ENCODE results near the gene CTAGE9. TPM values are rescaled to one million over a fixed set of nuclear protein-coding genes. Genes with fewer than 3 reads are reported as not detected.
"Not testable (repeated sequence)": the region's sequence is repeated elsewhere in the genome, so short reads cannot be mapped to it uniquely, and the experiment has no call there.

Gene CTAGE9
- polyA plus RNA-seq, 3 donors = not detected

DNA sequence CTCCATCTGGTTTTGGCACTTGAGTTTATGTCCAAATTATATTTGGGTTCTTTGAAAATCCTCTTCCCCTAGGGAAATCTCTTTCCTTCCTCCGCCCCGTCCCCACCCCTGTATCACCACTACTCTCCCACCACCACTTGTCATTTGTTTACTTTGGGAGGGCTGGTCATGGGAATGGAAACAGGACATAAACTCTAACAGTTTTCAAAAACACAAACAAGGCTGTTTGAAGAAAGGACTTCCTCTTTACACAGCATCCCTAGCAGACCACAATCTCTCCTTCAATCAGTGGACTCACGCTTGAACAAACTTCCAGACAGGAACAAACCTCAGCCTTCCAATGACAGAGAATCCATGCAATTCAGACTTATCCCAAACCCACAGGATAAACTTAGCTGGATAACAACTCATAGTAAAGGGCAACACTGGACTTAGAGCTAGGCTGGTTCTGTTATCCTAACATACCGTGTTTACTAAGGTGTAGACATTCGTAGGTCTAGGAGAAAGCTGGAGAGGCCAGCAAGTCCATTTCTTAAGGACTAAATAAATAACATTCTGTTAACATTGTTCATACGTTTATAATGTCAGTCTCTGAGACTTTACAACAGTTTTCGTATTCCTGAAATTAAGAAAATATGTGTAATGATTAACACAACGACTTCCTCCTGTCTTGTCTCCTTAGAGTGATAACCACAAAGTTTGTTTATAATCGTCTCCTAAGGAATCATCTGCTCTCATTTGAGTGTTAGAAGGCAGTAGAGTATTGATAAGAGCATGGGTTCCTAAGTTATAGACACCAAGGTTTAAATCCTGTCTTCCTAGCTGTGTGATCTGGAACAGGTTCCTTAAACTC, 44.1 kb upstream of the CTAGE9 start:
- Histone ChIP-seq H3K9ac (ENCODE audit: insufficient read depth, low read length, poor library complexity, severe bottlenecking) (no peak overlapping the region), H3K27ac (ENCODE audit: low read depth in 1 of 2, low read length in 2 of 2) (no peak overlapping the region), H2AFZ (ENCODE audit: insufficient read depth, low read depth, low read length, poor library complexity, severe bottlenecking) (no peak overlapping the region), H3K36me3 (replicated peaks in 1 of 2; ENCODE audit: control insufficient read depth in 1 of 2, insufficient read depth in 2 of 2, low read length in 2 of 2) (no peaks in the 10 kb centered on the region), H3K4me3 (replicated peaks in 1 of 3; ENCODE audit: low read depth in 2 of 3, low read length in 3 of 3) (no peak overlapping the region), H3K27me3 (ENCODE audit: control insufficient read depth in 2 of 2, insufficient read depth in 2 of 2, low read length in 2 of 2) (no peaks in the 10 kb centered on the region), H4K20me1 (ENCODE audit: insufficient read depth, low read length) (no peaks in the 10 kb centered on the region), H3K79me2 (ENCODE audit: insufficient read depth, low read length) (no peaks in the 10 kb centered on the region), H3K4me2 (replicated peaks; ENCODE audit: extremely low read depth, low read length, poor library complexity, severe bottlenecking) (no peak overlapping the region), H3K9me3 (replicated peaks in 1 of 2; ENCODE audit: control insufficient read depth in 1 of 2, insufficient read depth in 1 of 2, low read length in 2 of 2) (no peaks in the 10 kb centered on the region), H3K4me1 (ENCODE audit: control insufficient read depth in 1 of 2, insufficient read depth in 2 of 2, low read length in 2 of 2) (no peaks in the 10 kb centered on the region)
- Mint-ChIP-seq H3K27me3 (ENCODE audit: low read depth in 3 of 3) (peaks cover 3 to 11% (median 3%) of the 10 kb centered on the region in 3 donors), H3K27ac (no peak overlapping the region), H3K4me1 (no peaks in the 10 kb centered on the region), H3K36me3 (no peaks in the 10 kb centered on the region), H3K9me3 (peaks cover 0 to 6% (median 0%) of the 10 kb centered on the region in 7 donors), H3K4me3 (no peak overlapping the region)
- intact Hi-C loops (cut with micrococcal nuclease) = no loop called here
- TF ChIP-seq CTCF (IDR thresholded peaks at IDR 0.05) = no peak
- WGBS (ENCODE audit: insufficient coverage) = 0% methylated on average over 1 of the region's 9 CpGs
- no peak for DNase-seq

DNA sequence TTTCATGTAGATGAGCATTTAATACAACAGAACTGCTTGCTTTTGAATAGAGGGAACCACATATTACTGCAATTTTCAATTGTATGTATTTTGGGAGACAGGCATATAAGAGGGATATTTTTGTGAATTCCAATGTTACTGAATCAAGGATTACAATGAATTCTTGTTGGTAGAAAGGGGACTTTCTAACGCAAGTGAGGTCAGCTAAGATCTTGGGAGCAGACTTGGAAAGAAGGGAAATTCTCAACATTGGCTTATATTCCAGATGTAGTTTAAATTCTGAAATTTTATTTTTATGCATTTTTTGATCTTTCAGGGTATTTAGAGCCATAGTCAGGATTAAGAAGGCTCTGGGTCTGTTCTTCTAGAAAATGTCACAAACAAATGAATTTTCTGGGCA, 43.3 kb upstream of the CTAGE9 start:
- DNase-seq = no peak
- Mint-ChIP-seq H3K36me3 (no peaks in the 10 kb centered on the region), H3K27ac (no peak overlapping the region), H3K4me1 (no peaks in the 10 kb centered on the region), H3K27me3 (ENCODE audit: low read depth in 3 of 3) (peaks cover 3 to 11% (median 3%) of the 10 kb centered on the region in 3 donors), H3K4me3 (no peak overlapping the region), H3K9me3 (peaks cover 0 to 6% (median 0%) of the 10 kb centered on the region in 7 donors)
- H3K27me3 ChIP-seq (ENCODE audit: control insufficient read depth in 2 of 2, insufficient read depth in 2 of 2, low read length in 2 of 2) = no peaks in the 10 kb centered on the region
- H2AFZ ChIP-seq (ENCODE audit: insufficient read depth, low read depth, low read length, poor library complexity, severe bottlenecking) = no peak overlapping the region
- H4K20me1 ChIP-seq (ENCODE audit: insufficient read depth, low read length) = no peaks in the 10 kb centered on the region
- H3K27ac ChIP-seq (ENCODE audit: low read depth in 1 of 2, low read length in 2 of 2) = no peak overlapping the region
- no peak overlapping the region for H3K4me3 ChIP-seq (replicated peaks in 1 of 3; ENCODE audit: low read depth in 2 of 3, low read length in 3 of 3)
- H3K9me3 ChIP-seq (replicated peaks in 1 of 2; ENCODE audit: control insufficient read depth in 1 of 2, insufficient read depth in 1 of 2, low read length in 2 of 2) = no peaks in the 10 kb centered on the region
- intact Hi-C loops (cut with micrococcal nuclease) = no loop called here
- H3K36me3 ChIP-seq (replicated peaks in 1 of 2; ENCODE audit: control insufficient read depth in 1 of 2, insufficient read depth in 2 of 2, low read length in 2 of 2) = no peaks in the 10 kb centered on the region
- H3K9ac ChIP-seq (ENCODE audit: insufficient read depth, low read length, poor library complexity, severe bottlenecking) = no peak overlapping the region
- H3K4me1 ChIP-seq (ENCODE audit: control insufficient read depth in 1 of 2, insufficient read depth in 2 of 2, low read length in 2 of 2) = no peaks in the 10 kb centered on the region
- no CpG with 5 or more reads among the region's 1 CpG for WGBS (ENCODE audit: insufficient coverage)
- no peaks in the 10 kb centered on the region for H3K79me2 ChIP-seq (ENCODE audit: insufficient read depth, low read length)
- no peak overlapping the region for H3K4me2 ChIP-seq (replicated peaks; ENCODE audit: extremely low read depth, low read length, poor library complexity, severe bottlenecking)
- no peak for TF ChIP-seq CTCF (IDR thresholded peaks at IDR 0.05)

DNA sequence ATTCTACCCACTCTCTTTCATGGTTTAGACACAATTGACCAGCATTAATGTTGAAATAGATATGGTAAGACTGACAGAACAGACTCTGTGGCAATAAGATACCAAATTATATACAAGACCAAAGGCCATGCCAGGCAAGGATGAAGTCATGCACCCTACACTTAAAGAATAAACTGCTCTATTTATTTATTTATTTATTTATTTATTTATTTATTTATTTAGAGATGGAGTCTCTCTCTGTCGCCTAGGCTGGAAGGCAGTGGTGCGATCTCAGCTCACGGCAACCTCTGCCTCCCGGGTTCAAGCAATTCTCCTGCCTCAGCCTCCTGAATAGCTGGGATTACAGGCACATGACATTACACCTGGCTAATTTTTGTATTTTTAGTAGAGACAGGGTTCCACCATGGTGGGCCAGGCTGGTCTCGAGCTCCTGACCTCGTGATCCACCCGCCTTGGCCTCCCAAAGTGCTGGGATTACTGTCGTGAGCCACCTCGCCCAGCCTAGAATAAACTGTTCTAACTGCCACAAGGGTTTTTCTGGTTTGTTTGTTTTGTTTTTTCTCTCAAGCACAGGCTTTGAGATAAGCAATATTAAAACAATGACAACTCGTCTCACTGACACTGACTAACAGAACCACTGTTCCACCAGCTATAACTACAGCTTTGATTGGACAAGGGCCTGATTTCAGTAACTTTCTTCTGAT, 40.3 kb upstream of the CTAGE9 start:
- H3K27me3 Mint-ChIP-seq (ENCODE audit: low read depth in 3 of 3); H4K20me1 ChIP-seq (ENCODE audit: insufficient read depth, low read length); H3K4me3 ChIP-seq (replicated peaks in 1 of 3; ENCODE audit: low read depth in 2 of 3, low read length in 3 of 3); H3K27ac ChIP-seq (ENCODE audit: low read depth in 1 of 2, low read length in 2 of 2); H3K4me1 ChIP-seq (ENCODE audit: control insufficient read depth in 1 of 2, insufficient read depth in 2 of 2, low read length in 2 of 2); intact Hi-C loops (cut with micrococcal nuclease); H3K36me3 ChIP-seq (replicated peaks in 1 of 2; ENCODE audit: control insufficient read depth in 1 of 2, insufficient read depth in 2 of 2, low read length in 2 of 2); H3K4me3 Mint-ChIP-seq; H3K9me3 ChIP-seq (replicated peaks in 1 of 2; ENCODE audit: control insufficient read depth in 1 of 2, insufficient read depth in 1 of 2, low read length in 2 of 2); H3K79me2 ChIP-seq (ENCODE audit: insufficient read depth, low read length); H3K9me3 Mint-ChIP-seq; DNase-seq; H3K4me2 ChIP-seq (replicated peaks; ENCODE audit: extremely low read depth, low read length, poor library complexity, severe bottlenecking); H3K9ac ChIP-seq (ENCODE audit: insufficient read depth, low read length, poor library complexity, severe bottlenecking); H3K36me3 Mint-ChIP-seq; H3K27me3 ChIP-seq (ENCODE audit: control insufficient read depth in 2 of 2, insufficient read depth in 2 of 2, low read length in 2 of 2); H3K4me1 Mint-ChIP-seq; H2AFZ ChIP-seq (ENCODE audit: insufficient read depth, low read depth, low read length, poor library complexity, severe bottlenecking): not testable (repeated sequence)
- peak overlapping the region in 1 of 7 donors; percentile 35 for H3K27ac Mint-ChIP-seq
- WGBS (ENCODE audit: insufficient coverage) = 80% methylated on average over 2 of the region's 10 CpGs
